Measurements from ENCODE around the gene KCNC4.

DNA sequence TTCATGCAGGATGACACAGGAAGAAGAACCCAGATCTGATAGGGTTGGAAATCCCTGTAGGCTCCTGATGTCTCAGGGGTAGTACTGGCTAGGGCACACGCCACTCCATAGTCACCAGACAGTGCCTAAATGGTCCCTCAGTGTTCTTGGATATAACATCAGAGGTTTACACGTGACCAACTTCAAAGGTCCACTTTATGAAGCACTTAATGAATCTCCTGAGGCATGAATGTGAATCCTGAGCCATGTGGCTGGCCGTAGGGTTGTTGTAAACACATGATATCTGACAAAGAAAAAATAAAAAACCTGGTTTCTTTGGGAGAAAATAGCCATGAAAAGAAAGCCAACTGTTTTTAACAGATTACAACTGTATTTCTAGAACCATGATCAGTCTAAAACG lies 32.3 kb upstream of the KCNC4 start:
- TF ChIP-seq CTCF (IDR thresholded peaks at IDR 0.05; ENCODE audit: poor library complexity, severe bottlenecking): no peak
- no peak for TF ChIP-seq POLR2AphosphoS5 (IDR thresholded peaks at IDR 0.05)
- TF ChIP-seq REST (IDR thresholded peaks at IDR 0.05; ENCODE audit: borderline replicate concordance): no peak
- no peak for TF ChIP-seq TAF1 (IDR thresholded peaks at IDR 0.05; ENCODE audit: low read depth)
- no peak for TF ChIP-seq EP300 (conservative IDR thresholded peaks at IDR 0.05; ENCODE audit: poor library complexity, severe bottlenecking)
- TF ChIP-seq EZH2 (IDR thresholded peaks at IDR 0.05; ENCODE audit: borderline replicate concordance, insufficient read depth, low read length, poor library complexity, severe bottlenecking): no peak
